Bone marrow (tissue), 2 donors: Measurements from ENCODE around the gene EXOSC10.
"Not testable (repeated sequence)": the region's sequence is repeated elsewhere in the genome, so short reads cannot be mapped to it uniquely, and the experiment has no call there.

Experiments
- DNase-seq, 2 donors: peaks; one replicate each; lab custom pipeline; 2025; lab: John Stamatoyannopoulos, UW

EXOSC10 gene

GRCh38 chr1:11109047-11109760 lies 9.5 kb upstream of the EXOSC10 start:
- DNase-seq, result no peak

- no peak for DNase-seq
Measured at GRCh38 chr1:11107599-11107998, 7.9 kb upstream of the EXOSC10 start.

DNA sequence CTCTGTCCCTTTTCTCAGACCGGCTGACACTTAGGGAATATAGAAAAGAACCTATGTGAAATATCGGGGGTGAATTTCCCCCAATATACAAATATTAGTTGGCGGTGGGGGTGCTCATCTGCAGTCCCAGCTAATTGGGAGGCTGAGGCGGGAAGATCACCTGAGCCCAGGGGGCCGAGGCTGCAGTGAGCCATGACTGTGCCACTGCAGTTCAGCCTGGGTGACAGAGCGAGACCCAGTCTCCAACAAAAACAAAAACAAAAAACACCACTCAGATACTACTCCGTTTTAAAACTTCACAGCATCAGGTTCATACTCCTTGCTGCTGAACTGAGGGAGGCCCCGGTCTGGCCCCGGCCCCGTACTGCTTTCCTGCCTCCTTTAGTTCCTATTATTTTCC lies 5.9 kb upstream of the EXOSC10 start:
- no peak for DNase-seq

DNA sequence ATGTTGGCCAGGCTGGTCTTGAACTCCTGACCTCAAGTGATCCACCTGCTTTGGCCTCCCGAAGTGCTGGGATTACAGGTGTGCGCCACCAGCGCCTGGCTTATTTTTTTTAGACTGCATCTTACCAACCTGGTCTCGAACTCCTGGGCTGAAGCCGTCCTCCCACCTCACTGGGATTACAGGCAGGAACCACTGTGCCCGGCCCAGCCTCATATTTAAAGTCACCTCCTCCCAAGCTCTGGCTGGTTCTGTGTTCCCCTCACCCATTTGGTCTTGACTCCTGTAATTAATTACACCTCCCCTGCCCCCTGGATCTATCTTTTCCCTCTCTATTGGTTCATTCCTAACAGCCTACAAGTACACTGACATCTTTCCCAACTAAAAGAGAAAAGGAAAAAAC lies 1.7 kb upstream of the EXOSC10 start:
- no peak for DNase-seq

DNA sequence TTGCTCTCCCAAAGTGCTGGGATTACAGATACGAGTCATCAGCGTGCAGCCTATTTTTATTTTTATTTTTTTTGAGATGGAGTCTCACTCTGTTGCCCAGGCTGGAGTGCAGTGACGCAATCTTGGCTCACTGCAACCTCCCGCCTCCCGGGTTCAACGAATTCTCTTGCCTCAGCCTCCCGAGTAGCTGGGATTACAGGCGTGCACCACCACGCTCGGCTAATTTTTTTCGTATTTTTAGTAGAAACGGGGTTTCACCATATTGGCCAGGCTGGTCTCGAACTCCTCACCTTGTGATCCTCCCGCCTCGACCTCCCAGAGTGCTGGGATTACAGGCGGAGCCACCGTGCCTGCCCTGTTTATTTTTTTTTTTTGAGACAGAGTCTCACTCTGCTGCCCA lies 1.1 kb upstream of the EXOSC10 start:
- DNase-seq, result not testable (repeated sequence)

- DNase-seq, result no peak
Measured at GRCh38 chr1:11100149-11100493, 452 bp upstream of the EXOSC10 start.

DNA sequence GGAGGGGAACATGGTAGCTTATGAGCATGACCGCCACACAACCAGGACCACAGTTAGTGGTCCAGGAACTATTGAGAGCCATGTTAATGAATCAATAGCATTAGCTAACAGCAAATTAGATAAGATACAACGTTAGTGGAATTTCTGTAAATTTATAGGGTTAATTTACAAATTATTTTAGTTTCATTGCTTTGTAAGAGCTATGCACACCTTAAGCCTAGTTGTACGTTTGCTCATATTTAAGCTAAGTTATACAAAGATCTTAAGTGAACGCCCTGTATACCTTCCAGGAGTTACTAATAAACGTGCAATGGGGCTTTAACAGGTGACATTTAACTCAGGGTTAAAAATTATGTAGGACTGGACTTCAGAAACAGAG lies 749 bp downstream of the EXOSC10 start:
- no peak for DNase-seq

GRCh38 chr1:11083784-11084183 lies 15.9 kb downstream of the EXOSC10 start:
- DNase-seq, result not testable (repeated sequence)

GRCh38 chr1:11080931-11081330 lies 18.7 kb downstream of the EXOSC10 start:
- no peak for DNase-seq

GRCh38 chr1:11078631-11079030 lies 21.0 kb downstream of the EXOSC10 start:
- DNase-seq, result no peak

- not testable (repeated sequence) for DNase-seq
Measured at GRCh38 chr1:11073398-11073797, 26.3 kb downstream of the EXOSC10 start.

DNA sequence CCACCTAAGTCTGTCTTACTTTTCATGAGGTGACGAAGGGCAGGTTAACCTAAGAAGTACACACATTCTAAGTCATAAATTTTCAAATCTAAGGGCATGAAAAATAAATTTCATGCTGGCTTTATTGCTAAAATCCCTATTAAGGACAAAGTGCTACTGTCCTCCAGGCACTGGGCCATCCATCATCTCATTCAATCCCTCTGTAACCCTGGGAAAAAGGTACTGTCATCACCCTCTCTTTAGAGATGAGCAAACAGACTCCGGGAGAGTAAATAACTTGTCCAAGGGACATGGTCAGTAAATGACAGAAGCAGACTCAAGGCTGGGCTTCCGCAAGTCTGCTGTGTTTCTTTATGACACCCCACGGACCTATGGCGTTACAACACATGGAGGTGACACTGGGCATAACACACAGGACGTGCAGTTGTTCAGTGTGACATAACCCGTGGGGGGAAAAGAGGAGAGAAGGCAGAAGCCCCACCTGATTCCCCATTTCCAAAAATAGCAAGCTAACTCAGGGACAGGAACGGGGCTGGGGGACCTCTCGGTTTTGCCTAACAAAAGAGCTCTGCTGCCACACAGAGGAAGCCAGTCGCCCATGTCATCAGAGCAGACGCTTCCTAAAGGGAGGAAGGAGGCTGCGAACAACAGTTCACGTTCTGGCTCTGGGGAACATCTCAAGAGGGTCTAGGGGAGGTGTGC lies 27.3 kb downstream of the EXOSC10 start:
- DNase-seq, result no peak

DNA sequence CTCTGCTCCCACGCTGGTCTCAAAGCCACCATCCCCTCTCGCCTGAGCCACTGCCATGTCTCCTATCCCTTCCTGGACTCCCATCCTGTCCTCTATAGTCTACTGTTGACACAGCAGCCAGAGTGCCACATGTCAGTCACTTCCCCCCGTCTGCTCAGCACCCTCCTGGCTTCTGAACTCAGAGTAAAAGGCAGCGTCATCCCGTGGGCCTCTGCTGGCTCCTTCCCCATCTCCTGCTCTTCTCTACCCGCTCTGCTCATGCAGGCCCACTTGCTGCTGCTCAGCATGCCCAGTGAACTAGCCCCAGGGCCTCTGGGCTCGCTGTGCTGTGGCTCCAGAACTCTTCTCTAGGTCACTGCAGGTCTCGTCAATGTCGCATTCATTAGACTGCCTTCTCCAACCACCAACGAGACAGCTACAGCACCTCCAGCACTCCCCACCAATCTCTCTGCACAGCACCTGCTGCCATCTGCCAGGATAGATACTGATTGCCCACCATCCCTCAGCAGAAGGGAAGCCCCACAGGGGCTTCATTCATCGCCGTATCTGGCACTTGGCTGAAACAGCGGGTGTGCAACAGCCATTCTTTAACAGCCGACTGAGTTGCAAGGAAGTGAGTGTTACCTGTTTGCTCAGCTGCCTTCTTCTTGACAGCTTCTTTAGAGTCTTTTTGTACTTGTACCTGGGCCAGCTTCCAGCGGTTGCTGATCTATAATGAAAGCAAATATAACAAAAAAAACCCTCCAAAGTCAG lies 28.0 kb downstream of the EXOSC10 start:
- no peak for DNase-seq

GRCh38 chr1:11070876-11071275 lies 28.8 kb downstream of the EXOSC10 start:
- no peak for DNase-seq

DNA sequence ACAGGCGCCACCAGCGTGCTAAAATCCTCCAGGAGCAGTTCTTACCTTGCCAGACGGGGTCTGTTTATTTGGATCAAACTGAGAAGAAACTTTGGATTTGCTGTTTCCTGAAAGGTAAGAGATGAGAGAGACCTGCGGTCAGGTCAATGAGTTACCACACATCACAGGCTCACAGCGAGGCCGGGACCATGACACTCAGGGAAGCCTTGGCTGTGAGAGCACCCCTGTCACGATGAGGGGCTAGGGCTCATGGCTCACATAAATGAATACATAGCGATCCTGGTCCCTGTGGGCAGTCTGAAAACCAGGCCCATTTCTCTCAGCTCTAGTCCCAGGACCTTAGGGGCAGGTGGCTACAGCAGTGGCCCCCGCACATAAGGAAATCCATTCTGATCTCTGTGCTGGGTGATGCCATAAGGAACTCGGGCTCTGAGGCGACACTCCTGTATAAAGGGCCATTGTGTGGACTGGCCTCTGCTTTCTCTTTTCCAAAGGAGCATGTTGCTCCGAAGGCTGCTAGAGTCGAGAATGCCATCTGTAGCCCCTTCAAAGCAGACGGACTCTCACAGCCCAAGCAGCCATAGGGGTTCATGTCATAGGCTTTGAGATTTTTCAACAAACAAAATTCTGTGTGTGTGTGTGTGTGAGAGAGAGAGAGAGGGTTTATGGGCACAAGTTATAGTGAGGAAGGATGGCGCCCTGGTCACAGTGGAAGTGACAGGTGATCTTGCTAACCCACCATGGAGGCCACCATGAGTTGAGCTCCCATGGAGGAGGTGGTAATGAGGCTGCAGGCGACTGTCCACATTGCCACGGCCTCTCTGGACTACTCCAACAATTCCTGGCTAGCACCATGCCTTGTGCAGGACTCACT lies 30.8 kb downstream of the EXOSC10 start:
- DNase-seq, result no peak

DNA sequence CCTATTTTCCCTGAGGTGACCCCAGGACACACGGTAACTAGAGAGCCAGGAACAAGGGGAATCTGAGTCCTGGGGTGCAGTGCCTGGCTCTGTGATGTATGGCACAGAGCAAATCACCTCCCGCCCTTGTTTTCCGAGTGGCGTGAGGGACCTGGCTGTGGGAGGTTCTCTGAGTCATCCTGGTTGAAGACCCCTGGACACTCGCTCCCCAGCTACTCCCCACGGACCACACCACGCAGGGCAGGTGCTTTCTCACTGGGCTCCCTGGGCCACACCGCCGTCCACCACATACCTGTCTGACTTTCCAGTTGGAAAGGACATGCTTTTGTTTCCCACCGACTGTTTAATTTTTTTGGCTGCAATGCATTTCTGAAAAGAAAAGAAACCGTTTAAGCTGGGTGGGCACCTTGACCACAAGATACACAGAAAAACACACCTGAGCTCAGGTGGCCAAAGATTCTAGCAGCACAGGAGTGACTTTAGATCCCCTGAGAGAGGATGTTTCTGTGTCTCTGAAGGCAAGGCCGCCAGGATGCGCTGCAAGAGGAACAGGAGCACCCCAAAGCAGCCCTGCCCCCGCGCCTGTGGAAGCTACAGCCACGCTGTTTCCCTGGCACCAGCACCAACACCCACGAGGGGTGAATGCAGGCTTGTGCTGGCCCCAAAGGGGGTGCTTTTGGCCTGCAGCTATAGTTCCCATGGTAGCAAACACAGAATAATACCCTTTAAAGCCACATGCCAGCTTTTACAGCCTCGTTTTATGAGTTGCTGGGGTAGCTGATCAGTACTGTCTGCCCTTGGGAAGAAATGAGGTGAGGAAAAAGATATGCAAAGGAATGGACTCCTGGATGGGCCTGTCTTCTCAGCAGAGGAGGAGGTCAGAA lies 31.7 kb downstream of the EXOSC10 start:
- no peak for DNase-seq

- no peak for DNase-seq
Measured at GRCh38 chr1:11065796-11066195, 33.9 kb downstream of the EXOSC10 start.

GRCh38 chr1:11064942-11065341 lies 34.7 kb downstream of the EXOSC10 start:
- DNase-seq, result no peak

- DNase-seq, result not testable (repeated sequence)
Measured at GRCh38 chr1:11063937-11064537, 35.6 kb downstream of the EXOSC10 start.

- no peak for DNase-seq
Measured at GRCh38 chr1:11062965-11063401, 36.7 kb downstream of the EXOSC10 start.
